HepG2 (cell line): ENCODE results near the gene CAMK4. TPM values are rescaled to one million over a fixed set of nuclear protein-coding genes. Genes with fewer than 3 reads are reported as not detected.

Experiments
- ARNT ChIP-seq: fragments of 450-650 bp; IDR thresholded peaks from 2 replicates; pipeline ENCODE4 v1.6.1; 2017
- DRAP1 ChIP-seq: IDR thresholded peaks from 2 replicates; pipeline ENCODE4 v1.6.1; 2016; ENCODE audit warnings: missing genetic modification reagents, missing compliant biosample characterization
- ERF ChIP-seq: IDR thresholded peaks from 2 replicates; pipeline ENCODE4 v1.6.1; 2018; ENCODE audit warnings: missing biosample characterization, missing genetic modification reagents
- FOXC1 ChIP-seq: sonication (generic); formaldehyde crosslinking; IDR thresholded peaks from 2 replicates; pipeline ENCODE4 v1.8.0; 2022; ENCODE audit warnings: mild to moderate bottlenecking, missing genetic modification reagents, borderline replicate concordance
- GRHL1 ChIP-seq: sonication (generic); formaldehyde crosslinking; conservative IDR thresholded peaks from 2 replicates; pipeline ENCODE4 v1.8.0; 2022; ENCODE audit warnings: missing genetic modification reagents
- HMGA1 ChIP-seq: sonication (generic); formaldehyde crosslinking; conservative IDR thresholded peaks from 2 replicates; pipeline ENCODE4 v1.4.0; 2020; ENCODE audit warnings: missing genetic modification reagents
- MEF2D ChIP-seq: sonication (generic); formaldehyde crosslinking; IDR thresholded peaks from 2 replicates; pipeline ENCODE4 v1.5.1; 2020; ENCODE audit warnings: mild to moderate bottlenecking, missing genetic modification reagents
- MEIS1 ChIP-seq: sonication (generic); formaldehyde crosslinking; IDR thresholded peaks from 2 replicates; pipeline ENCODE4 v1.9.0; 2021; ENCODE audit warnings: mild to moderate bottlenecking, missing genetic modification reagents, moderate library complexity, borderline replicate concordance
- NFE2 ChIP-seq: sonication (generic); formaldehyde crosslinking; IDR thresholded peaks from 2 replicates; pipeline ENCODE4 v1.4.0; 2020; ENCODE audit warnings: missing genetic modification reagents
- SALL1 ChIP-seq: sonication (generic); formaldehyde crosslinking; IDR thresholded peaks from 2 replicates; pipeline ENCODE4 v1.8.0; 2022; ENCODE audit warnings: mild to moderate bottlenecking, missing genetic modification reagents
- SMARCE1 ChIP-seq: fragments of 450-650 bp; IDR thresholded peaks from 2 replicates; pipeline ENCODE4 v1.6.1; 2017; ENCODE audit warnings: borderline replicate concordance
- SP1 ChIP-seq, 2 experiments: fragments of 450-650 bp in 1 of 2; sonication (generic) in 1 of 2; formaldehyde crosslinking in 1 of 2; IDR thresholded peaks; 2 replicates each; pipeline versions ENCODE4 v1.4.0 to v1.6.1; 2016 to 2020; ENCODE audit warnings: missing genetic modification reagents in 1 of 2
- STAG1 ChIP-seq: sonication (generic); formaldehyde crosslinking; IDR thresholded peaks from 2 replicates; pipeline ENCODE4 v1.4.0; 2020; ENCODE audit warnings: missing genetic modification reagents
- TBL1XR1 ChIP-seq: fragments of 150-350 bp; IDR thresholded peaks from 2 replicates; pipeline ENCODE4 v1.6.1; 2014; ENCODE audit warnings: borderline replicate concordance, low read length; ENCODE audit not compliant: partially characterized antibody
- ZNF318 ChIP-seq: sonication (generic); formaldehyde crosslinking; IDR thresholded peaks from 2 replicates; pipeline ENCODE4 v1.4.0; 2020; ENCODE audit warnings: mild to moderate bottlenecking, missing genetic modification reagents
- ZNF350 ChIP-seq: sonication (generic); formaldehyde crosslinking; IDR thresholded peaks from 2 replicates; pipeline ENCODE4 v1.4.0; 2020; ENCODE audit warnings: mild to moderate bottlenecking, low read depth, missing genetic modification reagents, borderline replicate concordance
- ZNF614 ChIP-seq: IDR thresholded peaks from 2 replicates; pipeline ENCODE4 v1.6.1; 2018; ENCODE audit warnings: missing biosample characterization, missing genetic modification reagents, inconsistent platforms, borderline replicate concordance
- ZSCAN22 ChIP-seq: sonication (generic); formaldehyde crosslinking; IDR thresholded peaks from 2 replicates; pipeline ENCODE4 v1.4.0; 2020; ENCODE audit warnings: mild to moderate bottlenecking, missing genetic modification reagents
- polyA plus RNA-seq, 8 experiments: library from polyadenylated mRNA; depleted of rRNA in 3 of 8; stranded (reverse) in 7 of 8; unstranded in 1 of 8; fragments of >200 nt; fragmentation: Illumina TruSeq in 4 of 8; extraction: Trizol in 4 of 8; gene quantifications; 2 replicates each; pipeline versions ENCODE4 v1.2.1 to v1.2.3, GENCODE V29; 2011 to 2016; ENCODE audit warnings: low read depth in 4 of 8, missing spikeins in 1 of 8, mixed read lengths in 1 of 8; ENCODE audit not compliant: insufficient read depth in 1 of 8
- total RNA-seq, 5 experiments: library from RNA; depleted of rRNA; stranded (reverse); fragments of >200 nt; fragmentation: Illumina TruSeq; extraction: Trizol; gene quantifications; 2 replicates each; pipeline ENCODE4 v1.2.3, GENCODE V29; 2016; ENCODE audit warnings: low read depth in 1 of 5

The CAMK4 gene
- total and polyA plus RNA-seq, 2 of the 13 experiments (the other 11 are each of a cell fraction or from before 2014, with no cell fraction given), result not detected

- TF ChIP-seq ZNF318 (0 out of 2 replicates have a peak, but pooled peaks have one; percentile 34), ZNF350 (peak; percentile 92), ERF (CRISPR knock-in tag) (peak; percentile 88), MEIS1 (no peak), DRAP1 (CRISPR knock-in tag) (peak; percentile 94), ARNT (no peak), NFE2 (CRISPR knock-in tag) (no peak), FOXC1 (CRISPR knock-in tag) (peak; percentile 24; the same call in 1 of the 2 replicates), TBL1XR1 (peak; percentile 44), MEF2D (no peak), STAG1 (CRISPR knock-in tag) (no peak), HMGA1 (CRISPR knock-in tag) (no peak), GRHL1 (no peak), ZSCAN22 (CRISPR knock-in tag) (no peak), SMARCE1 (no peak), SP1 (IDR thresholded peaks at IDR 0.05) (no peak), SP1 (CRISPR knock-in tag; IDR thresholded peaks at IDR 0.05) (peak; percentile 91), ZNF614 (CRISPR knock-in tag) (peak; percentile 73), SALL1 (CRISPR knock-in tag) (peak; percentile 53)
Observed at GRCh38 chr5:111512375-111513130, 288.4 kb downstream of the CAMK4 start, which contains the start of gene STARD4 (continued).
